Right atrium auricular region (tissue), 2 donors: ENCODE measurements around the gene SLFN14. TPM values are rescaled to one million over a fixed set of nuclear protein-coding genes. Genes with fewer than 3 reads are reported as not detected.
"Not testable (repeated sequence)": the region's sequence is repeated elsewhere in the genome, so short reads cannot be mapped to it uniquely, and the experiment has no call there.

Experiments used
- DNase-seq: peaks from one replicate; pipeline ENCODE4 v3.0.0-alpha.2; 2019; ENCODE audit warnings: low spot score
- H3K27ac ChIP-seq, 2 donors: fragments of 200-600 bp; sonication (generic); 1 replicate in 1 of 2; 2 replicates in 1 of 2; pipeline ENCODE4 v1.5.1; 2016 to 2019
- H3K27me3 ChIP-seq, 2 donors: fragments of 200-600 bp; sonication (generic); one replicate each; pipeline versions ENCODE4 v1.5.1 to v1.6.0; 2017 to 2019
- H3K36me3 ChIP-seq: fragments of 200-600 bp; sonication (generic); one replicate; pipeline ENCODE4 v1.5.1; 2016
- H3K4me1 ChIP-seq, 2 donors: fragments of 200-600 bp; sonication (generic); one replicate each; pipeline versions ENCODE4 v1.5.1 to v1.6.0; 2017 to 2019
- H3K4me3 ChIP-seq, 2 donors: fragments of 200-600 bp; sonication (generic); 1 replicate in 1 of 2; 2 replicates in 1 of 2; pipeline ENCODE4 v1.5.1; 2017 to 2019; ENCODE audit warnings: mild to moderate bottlenecking in 1 of 2, moderate library complexity in 1 of 2
- H3K9me3 ChIP-seq, 2 donors: fragments of 200-600 bp; sonication (generic); one replicate each; pipeline ENCODE4 v1.5.1; 2019
- CTCF ChIP-seq, 2 donors: fragments of 200-600 bp; sonication (generic); IDR thresholded peaks; one replicate each; pipeline ENCODE4 v1.5.1; 2019; ENCODE audit warnings: antibody characterized with exemption in 2 of 2
- total RNA-seq, 2 donors: library from RNA; depleted of rRNA; stranded (reverse); fragments of >200 nt; gene quantifications; one replicate each; pipeline ENCODE4 v1.1.0, GENCODE V29; 2016

The SLFN14 gene
- total RNA-seq, 2 donors from 2014 or later: not detected

- Histone ChIP-seq H3K9me3 (no peaks in the 10 kb centered on the region), H3K27me3 (no peaks in the 10 kb centered on the region), H3K4me3 (no peak overlapping the region), H3K36me3 (no peaks in the 10 kb centered on the region), H3K4me1 (peaks cover 3 to 23% of the 10 kb centered on the region in 2 donors), H3K27ac (peak overlapping the region in 1 of 2 donors; percentile 58)
- DNase-seq: no peak
- TF ChIP-seq CTCF (IDR thresholded peaks at IDR 0.05): peak; percentile 7 to 9
Observed at GRCh38 chr17:35539659-35540026, 21.0 kb downstream of the SLFN14 start.

GRCh38 chr17:35537601-35538141, 22.9 kb downstream of the SLFN14 start, which contains the start of gene SLFN12L:
TSS of gene SLFN12L (minus strand) at chr17:35537678. CDS start at chr17:35522364, 15,314 bp downstream.
- Histone ChIP-seq H3K27me3 (no peaks in the 10 kb centered on the region), H3K27ac (peak within 1 kb of the TSS; percentile 13 to 30), H3K36me3 (no peaks in the 10 kb centered on the region), H3K9me3 (no peaks in the 10 kb centered on the region), H3K4me3 (no peak within 1 kb of the TSS), H3K4me1 (peaks cover 3 to 23% of the 10 kb centered on the region in 2 donors)
- DNase-seq: no peak
- TF ChIP-seq CTCF (IDR thresholded peaks at IDR 0.05): no peak

GRCh38 chr17:35536664-35537171, 23.9 kb downstream of the SLFN14 start:
- Histone ChIP-seq H3K27me3 (no peaks in the 10 kb centered on the region), H3K4me1 (peaks cover 3 to 23% of the 10 kb centered on the region in 2 donors), H3K27ac (peak overlapping the region; percentile 13 to 30), H3K36me3 (no peaks in the 10 kb centered on the region), H3K4me3 (no peak overlapping the region), H3K9me3 (no peaks in the 10 kb centered on the region)
- DNase-seq: no peak
- TF ChIP-seq CTCF (IDR thresholded peaks at IDR 0.05): no peak

- not testable (repeated sequence) for H3K4me3 ChIP-seq, DNase-seq, H3K27ac ChIP-seq, H3K9me3 ChIP-seq, H3K27me3 ChIP-seq, H3K36me3 ChIP-seq
- H3K4me1 ChIP-seq: peaks cover 3 to 23% of the 10 kb centered on the region in 2 donors
Observed at GRCh38 chr17:35535406-35535805, 25.2 kb downstream of the SLFN14 start.

GRCh38 chr17:35534576-35535093, 26.0 kb downstream of the SLFN14 start:
- H3K4me1 ChIP-seq: peaks cover 3 to 16% of the 10 kb centered on the region in 2 donors
- no peak overlapping the region for H3K27ac ChIP-seq
- no peaks in the 10 kb centered on the region for H3K9me3 ChIP-seq
- no peaks in the 10 kb centered on the region for H3K27me3 ChIP-seq
- TF ChIP-seq CTCF (IDR thresholded peaks at IDR 0.05): no peak
- no peaks in the 10 kb centered on the region for H3K36me3 ChIP-seq
- no peak overlapping the region for H3K4me3 ChIP-seq
- DNase-seq: no peak

GRCh38 chr17:35531160-35531559, 29.5 kb downstream of the SLFN14 start:
- Histone ChIP-seq H3K4me1 (no peaks in the 10 kb centered on the region), H3K27ac (no peak overlapping the region), H3K4me3 (no peak overlapping the region), H3K27me3 (no peaks in the 10 kb centered on the region), H3K9me3 (no peaks in the 10 kb centered on the region), H3K36me3 (no peaks in the 10 kb centered on the region)
- no peak for DNase-seq
- TF ChIP-seq CTCF (IDR thresholded peaks at IDR 0.05): no peak
